HepG2 (cell line): ENCODE results near the gene PADI6. TPM values are rescaled to one million over a fixed set of nuclear protein-coding genes. Genes with fewer than 3 reads are reported as not detected.

Source experiments
- AHR ChIP-seq: IDR thresholded peaks from 2 replicates; pipeline ENCODE4 v1.6.1; 2018; ENCODE audit warnings: missing genetic modification reagents, missing compliant biosample characterization
- BHLHE40 ChIP-seq: IDR thresholded peaks from 2 replicates; pipeline ENCODE4 v1.6.1; 2011; ENCODE audit warnings: low read length, improper control_type of control experiment
- FOXC1 ChIP-seq: sonication (generic); formaldehyde crosslinking; IDR thresholded peaks from 2 replicates; pipeline ENCODE4 v1.8.0; 2022; ENCODE audit warnings: mild to moderate bottlenecking, missing genetic modification reagents, borderline replicate concordance
- GTF3A ChIP-seq: sonication (generic); formaldehyde crosslinking; conservative IDR thresholded peaks from 2 replicates; pipeline ENCODE4 v1.4.0; 2020; ENCODE audit warnings: mild to moderate bottlenecking, missing genetic modification reagents
- JUN ChIP-seq: sonication (generic); formaldehyde crosslinking; IDR thresholded peaks from 2 replicates; pipeline ENCODE4 v1.4.0; 2020; ENCODE audit warnings: mild to moderate bottlenecking, missing genetic modification reagents
- POLR2G ChIP-seq: fragments of 200-400 bp; formaldehyde crosslinking; IDR thresholded peaks from 2 replicates; pipeline ENCODE4 v1.6.1; 2018; ENCODE audit warnings: mild to moderate bottlenecking, low read depth, low read length, moderate library complexity
- ZFX ChIP-seq: sonication (generic); formaldehyde crosslinking; IDR thresholded peaks from 2 replicates; pipeline ENCODE4 v1.4.0; 2020; ENCODE audit warnings: mild to moderate bottlenecking, low read depth, missing genetic modification reagents, moderate library complexity
- ZKSCAN5 ChIP-seq: sonication (generic); formaldehyde crosslinking; IDR thresholded peaks from 2 replicates; pipeline ENCODE4 v1.5.1; 2020; ENCODE audit warnings: mild to moderate bottlenecking, missing genetic modification reagents
- ZNF224 ChIP-seq: sonication (generic); formaldehyde crosslinking; IDR thresholded peaks from 2 replicates; pipeline ENCODE4 v1.5.0; 2020; ENCODE audit warnings: mild to moderate bottlenecking, missing genetic modification reagents
- ZNF3 ChIP-seq: IDR thresholded peaks from 2 replicates; pipeline ENCODE4 v1.7.0; 2017; ENCODE audit warnings: inconsistent platforms
- ZNF430 ChIP-seq: sonication (generic); formaldehyde crosslinking; IDR thresholded peaks from 2 replicates; pipeline ENCODE4 v1.9.0; 2021; ENCODE audit warnings: mild to moderate bottlenecking, missing genetic modification reagents
- ZNF773 ChIP-seq: sonication (generic); formaldehyde crosslinking; IDR thresholded peaks from 2 replicates; pipeline ENCODE4 v1.4.0; 2020; ENCODE audit warnings: missing genetic modification reagents, borderline replicate concordance
- polyA plus RNA-seq, 8 experiments: library from polyadenylated mRNA; depleted of rRNA in 3 of 8; stranded (reverse) in 7 of 8; unstranded in 1 of 8; fragments of >200 nt; fragmentation: Illumina TruSeq in 4 of 8; extraction: Trizol in 4 of 8; gene quantifications; 2 replicates each; pipeline versions ENCODE4 v1.2.1 to v1.2.3, GENCODE V29; 2011 to 2016; ENCODE audit warnings: low read depth in 4 of 8, missing spikeins in 1 of 8, mixed read lengths in 1 of 8; ENCODE audit not compliant: insufficient read depth in 1 of 8
- total RNA-seq, 5 experiments: library from RNA; depleted of rRNA; stranded (reverse); fragments of >200 nt; fragmentation: Illumina TruSeq; extraction: Trizol; gene quantifications; 2 replicates each; pipeline ENCODE4 v1.2.3, GENCODE V29; 2016; ENCODE audit warnings: low read depth in 1 of 5
- TF ChIP-seq, protein P1 (sequence below): sonication (generic); formaldehyde crosslinking; IDR thresholded peaks from 2 replicates; pipeline ENCODE4 v1.8.1; 2023; ENCODE audit warnings: missing genetic modification reagents, inconsistent platforms, borderline replicate concordance
- TF ChIP-seq, protein P2 (sequence below): sonication (generic); formaldehyde crosslinking; IDR thresholded peaks from 2 replicates; pipeline ENCODE4 v1.4.0; 2020; ENCODE audit warnings: mild to moderate bottlenecking, missing genetic modification reagents
- TF ChIP-seq, protein P3 (sequence below), 2 experiments: sonication (generic) in 1 of 2; formaldehyde crosslinking in 1 of 2; IDR thresholded peaks; 2 replicates each; pipeline versions ENCODE4 v1.6.1 to v1.9.0; 2014 to 2022; ENCODE audit warnings: antibody characterized with exemption in 1 of 2, borderline replicate concordance in 1 of 2, inconsistent platforms in 1 of 2, low read depth in 1 of 2, missing genetic modification reagents in 1 of 2
- TF ChIP-seq, protein P4 (sequence below), 2 experiments: sonication (generic) in 1 of 2; formaldehyde crosslinking in 1 of 2; IDR thresholded peaks; 2 replicates each; pipeline versions ENCODE4 v1.4.0 to v1.6.1; 2018 to 2020; ENCODE audit warnings: missing genetic modification reagents in 2 of 2, borderline replicate concordance in 1 of 2, low read depth in 1 of 2, mild to moderate bottlenecking in 1 of 2, missing biosample characterization in 1 of 2
- TF ChIP-seq, protein P5 (sequence below): sonication (generic); formaldehyde crosslinking; IDR thresholded peaks from 2 replicates; pipeline ENCODE4 v1.4.0; 2020; ENCODE audit warnings: mild to moderate bottlenecking, missing genetic modification reagents

Gene PADI6
- total and polyA plus RNA-seq, 2 of the 13 experiments (the other 11 are each of a cell fraction or from before 2014, with no cell fraction given) = not detected

DNA sequence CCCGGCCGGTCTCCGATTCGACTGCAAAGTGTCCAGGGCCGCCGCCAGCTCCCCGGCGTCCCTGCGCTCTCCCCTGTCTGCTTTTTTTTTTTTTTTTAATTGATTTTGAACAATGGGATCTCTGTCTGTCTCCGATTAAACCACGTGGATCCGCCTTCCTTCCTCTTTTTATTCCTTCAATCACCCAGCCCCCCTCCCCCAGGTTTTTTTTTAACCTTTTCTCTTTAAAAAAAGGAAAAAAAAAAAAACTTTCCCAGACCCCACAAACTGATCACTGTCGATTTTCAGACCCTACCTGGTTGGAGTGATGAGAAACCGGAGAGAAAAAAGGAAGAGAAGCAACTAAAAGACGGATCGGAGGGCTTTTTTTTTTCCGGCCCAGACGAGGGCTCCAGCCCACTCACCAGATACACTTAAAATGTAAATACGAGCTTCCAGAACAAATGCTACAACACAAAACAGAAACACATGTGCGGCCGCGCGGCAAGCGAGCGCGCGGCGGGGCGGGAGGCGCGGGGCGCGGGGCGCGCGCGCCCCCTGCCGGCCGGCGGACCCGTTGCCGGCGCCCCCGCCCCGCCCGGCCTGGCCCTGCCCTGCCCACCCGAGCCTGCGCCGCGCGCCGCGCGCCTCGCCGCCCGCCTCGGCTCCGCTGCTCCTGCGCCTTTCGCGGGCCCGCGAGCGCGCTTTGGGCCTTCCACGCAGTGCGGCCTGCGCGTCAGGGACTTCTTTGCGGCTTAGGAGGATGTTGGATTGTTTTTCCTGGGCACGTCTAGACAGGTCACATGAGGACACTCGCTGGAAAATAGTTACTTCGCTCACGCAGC is 67.5 kb downstream of the PADI6 start, which contains the start of gene RCC2 (continued):
- TF ChIP-seq, protein P1, sequence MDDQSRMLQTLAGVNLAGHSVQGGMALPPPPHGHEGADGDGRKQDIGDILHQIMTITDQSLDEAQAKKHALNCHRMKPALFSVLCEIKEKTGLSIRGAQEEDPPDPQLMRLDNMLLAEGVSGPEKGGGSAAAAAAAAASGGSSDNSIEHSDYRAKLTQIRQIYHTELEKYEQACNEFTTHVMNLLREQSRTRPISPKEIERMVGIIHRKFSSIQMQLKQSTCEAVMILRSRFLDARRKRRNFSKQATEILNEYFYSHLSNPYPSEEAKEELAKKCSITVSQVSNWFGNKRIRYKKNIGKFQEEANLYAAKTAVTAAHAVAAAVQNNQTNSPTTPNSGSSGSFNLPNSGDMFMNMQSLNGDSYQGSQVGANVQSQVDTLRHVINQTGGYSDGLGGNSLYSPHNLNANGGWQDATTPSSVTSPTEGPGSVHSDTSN (CRISPR knock-in tag) = no peak
- TF ChIP-seq AHR (CRISPR knock-in tag) (no peak), BHLHE40 (no peak), ZNF773 (no peak), ZKSCAN5 (CRISPR knock-in tag) (no peak), JUN (CRISPR knock-in tag) (no peak), ZNF430 (CRISPR knock-in tag) (peak; percentile 32; the same call in 1 of the 2 replicates), ZNF3 (CRISPR knock-in tag) (no peak), GTF3A (CRISPR knock-in tag) (no peak), ZFX (CRISPR knock-in tag) (peak; percentile 67; the same call in 1 of the 2 replicates), POLR2G (peak; percentile 80), FOXC1 (CRISPR knock-in tag) (no peak), ZNF224 (CRISPR knock-in tag) (no peak)
- TF ChIP-seq, protein P2, sequence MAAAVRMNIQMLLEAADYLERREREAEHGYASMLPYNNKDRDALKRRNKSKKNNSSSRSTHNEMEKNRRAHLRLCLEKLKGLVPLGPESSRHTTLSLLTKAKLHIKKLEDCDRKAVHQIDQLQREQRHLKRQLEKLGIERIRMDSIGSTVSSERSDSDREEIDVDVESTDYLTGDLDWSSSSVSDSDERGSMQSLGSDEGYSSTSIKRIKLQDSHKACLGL (CRISPR knock-in tag) = 0 out of 2 replicates have a peak, but pooled peaks have one; percentile 47
- TF ChIP-seq, protein P3, sequence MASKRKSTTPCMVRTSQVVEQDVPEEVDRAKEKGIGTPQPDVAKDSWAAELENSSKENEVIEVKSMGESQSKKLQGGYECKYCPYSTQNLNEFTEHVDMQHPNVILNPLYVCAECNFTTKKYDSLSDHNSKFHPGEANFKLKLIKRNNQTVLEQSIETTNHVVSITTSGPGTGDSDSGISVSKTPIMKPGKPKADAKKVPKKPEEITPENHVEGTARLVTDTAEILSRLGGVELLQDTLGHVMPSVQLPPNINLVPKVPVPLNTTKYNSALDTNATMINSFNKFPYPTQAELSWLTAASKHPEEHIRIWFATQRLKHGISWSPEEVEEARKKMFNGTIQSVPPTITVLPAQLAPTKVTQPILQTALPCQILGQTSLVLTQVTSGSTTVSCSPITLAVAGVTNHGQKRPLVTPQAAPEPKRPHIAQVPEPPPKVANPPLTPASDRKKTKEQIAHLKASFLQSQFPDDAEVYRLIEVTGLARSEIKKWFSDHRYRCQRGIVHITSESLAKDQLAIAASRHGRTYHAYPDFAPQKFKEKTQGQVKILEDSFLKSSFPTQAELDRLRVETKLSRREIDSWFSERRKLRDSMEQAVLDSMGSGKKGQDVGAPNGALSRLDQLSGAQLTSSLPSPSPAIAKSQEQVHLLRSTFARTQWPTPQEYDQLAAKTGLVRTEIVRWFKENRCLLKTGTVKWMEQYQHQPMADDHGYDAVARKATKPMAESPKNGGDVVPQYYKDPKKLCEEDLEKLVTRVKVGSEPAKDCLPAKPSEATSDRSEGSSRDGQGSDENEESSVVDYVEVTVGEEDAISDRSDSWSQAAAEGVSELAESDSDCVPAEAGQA (IDR thresholded peaks at IDR 0.05; ENCODE audit: low read depth) = no peak
- TF ChIP-seq, protein P3 (CRISPR knock-in tag; IDR thresholded peaks at IDR 0.05; ENCODE audit: borderline replicate concordance) = no peak
- TF ChIP-seq, protein P4, sequence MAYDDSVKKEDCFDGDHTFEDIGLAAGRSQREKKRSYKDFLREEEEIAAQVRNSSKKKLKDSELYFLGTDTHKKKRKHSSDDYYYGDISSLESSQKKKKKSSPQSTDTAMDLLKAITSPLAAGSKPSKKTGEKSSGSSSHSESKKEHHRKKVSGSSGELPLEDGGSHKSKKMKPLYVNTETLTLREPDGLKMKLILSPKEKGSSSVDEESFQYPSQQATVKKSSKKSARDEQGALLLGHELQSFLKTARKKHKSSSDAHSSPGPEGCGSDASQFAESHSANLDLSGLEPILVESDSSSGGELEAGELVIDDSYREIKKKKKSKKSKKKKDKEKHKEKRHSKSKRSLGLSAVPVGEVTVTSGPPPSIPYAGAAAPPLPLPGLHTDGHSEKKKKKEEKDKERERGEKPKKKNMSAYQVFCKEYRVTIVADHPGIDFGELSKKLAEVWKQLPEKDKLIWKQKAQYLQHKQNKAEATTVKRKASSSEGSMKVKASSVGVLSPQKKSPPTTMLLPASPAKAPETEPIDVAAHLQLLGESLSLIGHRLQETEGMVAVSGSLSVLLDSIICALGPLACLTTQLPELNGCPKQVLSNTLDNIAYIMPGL (CRISPR knock-in tag; IDR thresholded peaks at IDR 0.05; ENCODE audit: borderline replicate concordance in 1 of 2, low read depth in 1 of 2) = peak in 1 of 2 experiments; percentile 71; a peak in 3 of 4 replicates
- TF ChIP-seq, protein P5, sequence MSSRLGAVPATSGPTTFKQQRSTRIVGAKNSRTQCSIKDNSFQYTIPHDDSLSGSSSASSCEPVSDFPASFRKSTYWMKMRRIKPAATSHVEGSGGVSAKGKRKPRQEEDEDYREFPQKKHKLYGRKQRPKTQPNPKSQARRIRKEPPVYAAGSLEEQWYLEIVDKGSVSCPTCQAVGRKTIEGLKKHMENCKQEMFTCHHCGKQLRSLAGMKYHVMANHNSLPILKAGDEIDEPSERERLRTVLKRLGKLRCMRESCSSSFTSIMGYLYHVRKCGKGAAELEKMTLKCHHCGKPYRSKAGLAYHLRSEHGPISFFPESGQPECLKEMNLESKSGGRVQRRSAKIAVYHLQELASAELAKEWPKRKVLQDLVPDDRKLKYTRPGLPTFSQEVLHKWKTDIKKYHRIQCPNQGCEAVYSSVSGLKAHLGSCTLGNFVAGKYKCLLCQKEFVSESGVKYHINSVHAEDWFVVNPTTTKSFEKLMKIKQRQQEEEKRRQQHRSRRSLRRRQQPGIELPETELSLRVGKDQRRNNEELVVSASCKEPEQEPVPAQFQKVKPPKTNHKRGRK (CRISPR knock-in tag) = no peak
